A673 (cell line): ENCODE measurements around the gene PMM2.

Source experiments
- EZH2 ChIP-seq: fragments of 200-600 bp; sonication (generic); IDR thresholded peaks from 2 replicates; pipeline ENCODE4 v1.6.1; 2017; ENCODE audit warnings: borderline replicate concordance, low read depth, mild to moderate bottlenecking, mixed read lengths, antibody characterized with exemption, low read length; ENCODE audit not compliant: poor library complexity, severe bottlenecking
- TF ChIP-seq, protein P1 (sequence below): fragments of 300-800, 200-600 bp; sonication (generic); conservative IDR thresholded peaks from 2 replicates; pipeline ENCODE4 v1.5.1; 2017; ENCODE audit warnings: low read depth, mild to moderate bottlenecking, antibody characterized with exemption, low read length, moderate library complexity, mixed read lengths

DNA sequence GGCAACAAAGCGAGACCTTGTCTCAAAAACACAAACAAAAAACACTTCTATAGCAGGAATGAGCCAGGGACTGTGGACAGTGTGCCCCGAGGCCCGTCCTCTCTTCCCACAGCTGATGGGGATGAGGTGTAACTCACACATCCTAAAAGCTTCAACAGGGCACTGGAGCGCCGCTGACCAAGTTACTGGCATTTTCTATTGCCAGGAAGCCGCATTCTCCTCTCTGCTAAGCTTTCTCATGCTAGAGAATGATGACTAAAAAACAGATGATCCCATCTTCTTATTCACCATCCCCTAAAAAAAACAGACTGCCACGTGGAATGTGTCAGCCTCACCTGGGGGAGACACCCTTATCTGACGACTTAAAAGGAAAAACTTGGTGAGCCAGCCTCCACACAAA, 54.9 kb downstream of the PMM2 start:
- TF ChIP-seq EZH2 = no peak
- TF ChIP-seq, protein P1, sequence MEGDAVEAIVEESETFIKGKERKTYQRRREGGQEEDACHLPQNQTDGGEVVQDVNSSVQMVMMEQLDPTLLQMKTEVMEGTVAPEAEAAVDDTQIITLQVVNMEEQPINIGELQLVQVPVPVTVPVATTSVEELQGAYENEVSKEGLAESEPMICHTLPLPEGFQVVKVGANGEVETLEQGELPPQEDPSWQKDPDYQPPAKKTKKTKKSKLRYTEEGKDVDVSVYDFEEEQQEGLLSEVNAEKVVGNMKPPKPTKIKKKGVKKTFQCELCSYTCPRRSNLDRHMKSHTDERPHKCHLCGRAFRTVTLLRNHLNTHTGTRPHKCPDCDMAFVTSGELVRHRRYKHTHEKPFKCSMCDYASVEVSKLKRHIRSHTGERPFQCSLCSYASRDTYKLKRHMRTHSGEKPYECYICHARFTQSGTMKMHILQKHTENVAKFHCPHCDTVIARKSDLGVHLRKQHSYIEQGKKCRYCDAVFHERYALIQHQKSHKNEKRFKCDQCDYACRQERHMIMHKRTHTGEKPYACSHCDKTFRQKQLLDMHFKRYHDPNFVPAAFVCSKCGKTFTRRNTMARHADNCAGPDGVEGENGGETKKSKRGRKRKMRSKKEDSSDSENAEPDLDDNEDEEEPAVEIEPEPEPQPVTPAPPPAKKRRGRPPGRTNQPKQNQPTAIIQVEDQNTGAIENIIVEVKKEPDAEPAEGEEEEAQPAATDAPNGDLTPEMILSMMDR = no peak
